Activated CD4-positive, alpha-beta T cell treated with anti-CD3 and anti-CD28 coated beads, Interleukin-2, amount 50 U/mL, for 4 hours (primary cell): ENCODE data around the gene CST3.
"Not testable (repeated sequence)": the region's sequence is repeated elsewhere in the genome, so short reads cannot be mapped to it uniquely, and the experiment has no call there.

Source experiments
- DNase-seq, 2 experiments: peaks; one replicate each; pipeline ENCODE4 v3.0.0-alpha.2; 2020

Gene CST3

GRCh38 chr20:23627501-23627900 lies 10.3 kb downstream of the CST3 start:
- DNase-seq = no peak

GRCh38 chr20:23626040-23626620 lies 11.6 kb downstream of the CST3 start:
- no peak for DNase-seq

DNA sequence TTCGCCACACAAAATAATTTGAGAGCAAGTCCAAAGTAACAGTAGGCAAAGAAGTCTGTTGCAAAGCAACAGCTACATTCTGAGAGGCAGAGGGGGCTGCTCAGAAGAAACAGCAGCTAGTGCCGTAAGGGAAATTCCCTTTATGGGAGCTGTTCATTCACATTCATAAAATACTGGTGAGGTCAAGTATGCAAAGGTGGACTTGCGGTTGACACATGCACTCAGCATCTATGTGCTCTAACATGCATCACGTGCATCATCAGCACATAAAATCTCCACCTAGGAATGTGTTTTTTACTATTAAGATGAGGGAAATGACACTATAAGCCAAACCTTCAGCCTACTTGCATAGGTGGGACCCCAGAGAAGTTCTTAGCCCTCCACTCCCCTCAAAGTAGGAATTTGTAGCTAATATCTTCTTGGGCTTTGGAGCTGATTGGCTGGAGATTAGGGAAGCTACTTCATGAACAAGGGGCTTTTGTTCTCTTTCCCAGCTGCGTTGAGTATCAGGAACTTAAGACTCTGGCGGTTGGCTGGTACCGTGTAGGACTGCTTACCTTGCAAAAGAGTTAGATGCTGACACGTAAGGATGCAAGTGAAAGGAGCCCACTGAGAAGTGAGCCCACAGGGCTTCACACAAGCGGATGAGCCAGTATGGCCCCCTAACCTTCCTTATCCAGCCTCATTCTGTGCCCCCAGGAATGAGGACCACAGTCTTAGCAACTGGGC lies 12.4 kb downstream of the CST3 start:
- DNase-seq = no peak

- DNase-seq = no peak
These were observed 13.4 kb downstream of the CST3 start for GRCh38 chr20:23624324-23624691.

DNA sequence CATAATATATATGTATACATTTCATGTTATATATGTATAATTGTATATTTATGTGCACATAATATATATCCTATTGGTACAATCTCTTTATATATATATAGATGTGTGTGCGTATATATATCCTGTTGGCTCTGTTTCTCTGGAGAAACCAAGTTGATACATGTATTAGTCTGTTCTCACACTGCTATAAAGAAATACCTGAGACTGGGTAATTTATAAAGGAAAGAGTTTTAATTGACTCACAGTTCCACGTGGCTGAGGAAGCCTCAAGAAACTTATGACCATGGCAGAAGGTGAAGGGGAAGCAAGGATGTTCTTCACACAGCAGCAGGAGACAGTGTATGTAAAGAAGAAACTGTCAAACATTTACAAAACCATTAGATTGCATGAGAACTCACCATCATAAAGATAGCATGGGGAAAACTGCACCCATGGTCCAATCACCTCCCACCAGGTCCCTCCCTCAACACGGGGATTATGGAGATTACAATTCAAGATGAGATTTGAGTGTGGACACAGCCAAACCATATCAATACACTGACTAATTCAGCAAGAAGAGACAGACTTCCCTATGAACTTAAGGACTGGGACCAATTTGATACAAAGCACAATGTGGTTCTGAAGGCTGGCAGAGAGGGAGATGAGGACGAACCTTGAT lies 14.0 kb downstream of the CST3 start:
- DNase-seq = no peak

GRCh38 chr20:23622839-23623343 lies 14.9 kb downstream of the CST3 start:
- DNase-seq = no peak

- DNase-seq = not testable (repeated sequence)
These were observed 15.4 kb downstream of the CST3 start for GRCh38 chr20:23622401-23622800.

DNA sequence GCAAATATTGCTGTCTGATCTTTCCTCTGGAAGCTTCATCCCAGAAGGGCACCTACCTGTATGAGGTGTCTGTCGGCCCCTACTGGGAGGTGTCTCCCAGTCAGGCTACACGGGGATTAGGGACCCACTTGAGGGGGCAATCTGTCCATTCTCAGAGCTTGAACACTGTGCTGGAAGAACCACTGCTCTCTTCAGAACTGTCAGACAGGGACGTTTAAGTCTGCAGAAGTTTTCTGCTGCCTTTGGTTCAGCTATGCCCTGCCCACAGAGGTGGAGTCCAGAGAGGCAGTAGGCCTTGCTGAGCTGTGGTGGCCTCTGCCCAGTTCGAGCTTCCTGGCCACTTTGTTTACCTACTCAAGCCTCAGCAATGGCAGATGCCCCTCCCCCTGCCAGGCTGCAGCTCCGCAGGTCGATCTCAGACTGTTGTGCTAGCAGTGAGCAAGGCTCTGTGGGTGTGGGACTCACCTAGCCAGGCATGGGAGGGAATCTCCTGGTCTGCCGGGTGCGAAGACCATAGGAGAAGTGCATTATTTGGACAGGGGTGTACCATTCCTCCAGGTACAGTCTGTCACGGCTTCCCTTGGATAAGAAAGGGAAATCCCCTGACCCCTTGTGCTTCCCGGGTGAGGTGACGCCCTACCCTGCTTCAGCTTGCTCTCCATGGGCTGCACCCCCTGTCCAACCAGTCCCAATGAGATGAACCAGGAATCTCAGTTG lies 16.9 kb downstream of the CST3 start:
- DNase-seq = not testable (repeated sequence)

DNA sequence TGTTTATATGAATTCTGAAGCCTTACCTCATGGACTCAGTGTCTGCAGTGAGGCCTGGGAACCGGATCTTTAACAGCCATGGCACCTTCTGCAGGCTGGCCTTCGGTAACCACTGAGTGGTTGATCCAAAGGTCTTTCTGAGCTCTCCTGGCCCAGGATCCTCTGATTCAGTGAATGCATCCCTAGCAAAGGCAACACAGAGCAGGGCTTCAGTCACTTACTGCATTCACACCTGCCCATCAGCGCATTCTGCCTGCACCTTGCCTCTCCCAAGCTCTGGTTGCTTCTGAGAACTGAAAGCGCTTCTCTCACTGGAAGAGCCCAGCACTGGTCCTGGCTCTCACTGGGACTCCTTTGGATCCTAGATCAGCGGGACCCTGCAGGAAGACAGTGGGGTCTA lies 23.6 kb downstream of the CST3 start:
- DNase-seq = no peak

- no peak for DNase-seq
These were observed 24.1 kb downstream of the CST3 start for GRCh38 chr20:23613676-23614075.

DNA sequence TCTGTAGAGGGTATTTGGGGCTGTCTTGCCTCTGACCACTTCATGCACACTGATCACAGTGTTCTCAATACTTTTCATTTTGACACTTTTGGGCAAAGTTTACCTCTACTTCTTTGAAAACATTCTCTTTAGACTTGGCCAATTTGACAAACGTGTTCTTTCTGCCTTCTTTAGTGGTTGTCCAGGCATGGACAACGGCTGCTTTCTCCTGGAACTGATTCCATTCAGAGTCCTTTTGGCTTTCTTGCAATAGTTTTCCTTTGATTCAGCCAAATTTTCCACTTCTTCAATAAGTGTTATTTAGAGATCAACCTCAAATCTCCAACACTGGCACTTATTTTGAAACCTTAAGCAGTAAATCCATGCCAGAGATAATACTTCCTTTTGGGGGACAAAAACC lies 25.4 kb downstream of the CST3 start:
- DNase-seq = no peak

- no peak for DNase-seq
These were observed 28.2 kb downstream of the CST3 start for GRCh38 chr20:23609486-23610109.

DNA sequence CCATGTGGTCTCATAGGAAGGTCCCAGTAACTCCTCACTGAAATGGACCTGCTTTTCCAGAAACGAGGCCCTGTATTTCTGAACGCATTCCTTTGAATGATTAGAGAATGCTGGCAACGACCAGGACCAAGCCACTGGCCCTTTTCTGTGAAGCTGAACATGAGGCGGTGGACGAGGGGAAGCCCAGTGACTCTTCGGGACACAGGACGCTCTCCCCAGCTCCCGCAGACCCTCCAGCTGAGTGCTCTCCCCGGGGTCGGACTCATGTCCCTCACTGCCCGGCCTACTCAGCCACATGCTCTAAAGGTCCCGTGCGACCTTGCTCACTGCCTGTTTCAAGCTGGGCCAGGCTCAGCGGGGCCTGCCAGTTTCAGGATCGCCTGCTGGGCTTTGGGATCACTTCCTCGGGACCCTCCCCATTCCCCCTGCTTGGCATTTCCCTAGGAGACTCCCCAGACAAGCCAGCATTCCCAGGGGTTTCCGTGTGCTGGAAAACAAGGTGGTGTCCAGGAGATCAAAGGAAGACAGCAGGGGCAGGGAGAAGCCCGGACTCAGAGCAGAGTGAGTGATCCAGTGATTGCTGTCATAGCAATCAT lies 29.4 kb downstream of the CST3 start:
- DNase-seq = no peak

GRCh38 chr20:23607497-23608245 lies 30.1 kb downstream of the CST3 start:
- no peak for DNase-seq

DNA sequence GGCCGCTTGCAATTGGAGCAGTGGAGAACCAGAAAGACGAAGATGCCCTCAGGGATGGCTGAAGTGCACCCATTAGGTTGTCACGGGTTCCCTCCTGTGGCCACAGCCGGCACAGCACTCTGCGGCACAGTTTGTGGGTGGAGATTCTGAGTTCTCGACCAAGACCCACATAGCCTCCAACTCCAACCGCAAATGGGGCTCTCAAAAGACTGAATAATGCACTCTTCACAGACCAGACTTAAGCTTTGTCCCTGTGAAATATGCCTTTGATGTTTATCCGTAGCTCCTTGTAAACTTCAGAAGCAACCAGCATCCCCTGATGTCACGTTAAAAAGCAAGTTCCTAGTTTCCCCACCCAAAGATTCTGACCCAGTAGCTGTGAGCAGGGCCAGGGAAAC lies 31.1 kb downstream of the CST3 start:
- DNase-seq = peak; percentile 42 to 43

- no peak for DNase-seq
These were observed 31.7 kb downstream of the CST3 start, which contains the start of gene CST9 for GRCh38 chr20:23605867-23606651. TSS of gene CST9 (minus strand) at chr20:23605917. CDS start at chr20:23605864, 53 bp downstream.

GRCh38 chr20:23604306-23604705 lies 33.4 kb downstream of the CST3 start:
- no peak for DNase-seq

- no peak for DNase-seq
These were observed 34.4 kb downstream of the CST3 start for GRCh38 chr20:23603321-23603720.

GRCh38 chr20:23602699-23603098 lies 35.1 kb downstream of the CST3 start:
- DNase-seq = no peak

DNA sequence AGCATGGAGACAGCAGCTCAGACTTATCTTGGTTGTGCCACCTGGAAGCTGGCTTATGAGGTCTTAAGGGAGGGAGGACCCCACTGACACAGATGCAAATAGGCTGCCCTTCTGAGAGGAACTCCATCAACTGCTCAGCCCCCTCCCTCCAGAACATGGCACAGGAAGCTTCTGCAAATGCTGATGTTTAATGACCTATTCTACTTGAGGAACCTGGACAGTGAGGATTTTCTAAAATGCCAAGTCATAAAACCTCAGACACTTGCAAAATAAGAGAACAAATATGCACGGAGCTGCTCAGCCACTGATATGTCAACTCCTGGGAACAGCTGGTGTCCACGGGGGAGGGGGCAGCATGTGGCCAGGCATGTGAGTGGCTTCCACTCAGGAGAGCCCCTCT lies 35.5 kb downstream of the CST3 start:
- no peak for DNase-seq

DNA sequence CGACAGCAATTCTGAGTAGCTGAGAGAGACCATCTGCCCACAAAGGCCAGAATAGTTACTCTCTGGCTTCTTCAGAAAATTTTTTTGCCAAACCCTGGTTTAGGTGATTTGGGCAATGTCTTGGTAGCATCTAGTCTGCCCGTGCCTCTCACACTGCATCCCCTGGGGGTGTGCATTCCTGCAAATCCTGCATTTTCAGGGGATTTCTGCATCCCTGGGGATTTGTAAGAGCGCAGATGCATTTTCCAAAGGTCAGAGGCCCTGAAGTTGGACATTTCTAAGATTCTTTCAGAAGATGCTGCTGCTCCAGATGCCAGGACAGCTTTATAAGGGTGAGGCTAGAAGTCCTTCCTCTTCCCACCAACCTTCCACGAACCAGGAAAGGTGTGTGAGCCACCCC lies 36.0 kb downstream of the CST3 start:
- DNase-seq = no peak
